WI38 (cell line): ENCODE data around the gene METTL8.
"Not testable (repeated sequence)": the region's sequence is repeated elsewhere in the genome, so short reads cannot be mapped to it uniquely, and the experiment has no call there.

Experiments
- H3K4me3 ChIP-seq: 2 replicates; pipeline ENCODE4 v1.5.1; 2011; ENCODE audit warnings: low read depth, mild to moderate bottlenecking, control low read depth, low read length
- TF ChIP-seq, protein P1 (sequence below): IDR thresholded peaks from 2 replicates; pipeline ENCODE4 v1.5.1; 2012; ENCODE audit warnings: low read depth, mild to moderate bottlenecking, control low read depth, low read length

The METTL8 gene

DNA sequence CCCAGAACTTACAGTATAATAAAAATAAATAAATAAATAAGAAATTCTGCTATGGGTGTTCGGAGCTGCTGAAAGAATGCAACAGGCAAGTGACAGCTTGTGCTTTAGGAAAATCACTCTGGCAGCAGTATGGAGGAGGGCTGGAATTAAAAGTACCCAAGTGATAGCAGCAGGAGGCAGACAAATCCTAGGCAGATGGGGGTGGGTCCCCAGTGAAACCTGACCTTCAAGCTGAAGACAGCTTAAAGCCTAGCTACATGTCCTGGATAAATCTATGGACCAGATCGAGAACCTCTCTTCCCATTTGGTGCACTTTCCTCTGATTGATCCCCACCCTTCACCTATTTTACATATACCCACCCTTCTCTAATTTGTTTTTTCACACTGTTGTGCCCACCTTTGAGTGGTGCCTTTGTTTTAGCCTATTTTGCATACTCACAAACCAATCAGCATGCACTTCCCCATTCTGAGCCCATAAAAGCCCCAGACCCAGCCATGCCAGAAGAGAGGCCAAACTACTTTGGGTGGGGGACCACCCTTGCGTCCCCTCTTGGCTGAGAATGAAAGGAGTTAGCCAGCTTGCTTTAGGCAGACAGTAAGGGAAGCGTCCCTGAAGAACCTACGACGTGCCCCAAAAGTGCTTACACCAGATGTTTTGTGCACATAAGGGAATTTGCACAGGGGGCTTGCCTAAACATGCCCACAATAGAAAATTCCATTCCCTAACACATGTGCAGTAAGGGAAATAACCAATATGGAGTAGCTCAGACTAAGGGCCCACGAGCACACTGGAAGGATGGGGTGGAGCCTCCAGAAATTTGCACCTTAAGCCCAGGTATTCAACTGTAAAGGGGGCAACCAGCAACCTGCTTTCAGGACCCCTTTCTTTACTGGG lies 3.0 kb downstream of the METTL8 start:
- H3K4me3 ChIP-seq, result no peak overlapping the region
- TF ChIP-seq, protein P1, sequence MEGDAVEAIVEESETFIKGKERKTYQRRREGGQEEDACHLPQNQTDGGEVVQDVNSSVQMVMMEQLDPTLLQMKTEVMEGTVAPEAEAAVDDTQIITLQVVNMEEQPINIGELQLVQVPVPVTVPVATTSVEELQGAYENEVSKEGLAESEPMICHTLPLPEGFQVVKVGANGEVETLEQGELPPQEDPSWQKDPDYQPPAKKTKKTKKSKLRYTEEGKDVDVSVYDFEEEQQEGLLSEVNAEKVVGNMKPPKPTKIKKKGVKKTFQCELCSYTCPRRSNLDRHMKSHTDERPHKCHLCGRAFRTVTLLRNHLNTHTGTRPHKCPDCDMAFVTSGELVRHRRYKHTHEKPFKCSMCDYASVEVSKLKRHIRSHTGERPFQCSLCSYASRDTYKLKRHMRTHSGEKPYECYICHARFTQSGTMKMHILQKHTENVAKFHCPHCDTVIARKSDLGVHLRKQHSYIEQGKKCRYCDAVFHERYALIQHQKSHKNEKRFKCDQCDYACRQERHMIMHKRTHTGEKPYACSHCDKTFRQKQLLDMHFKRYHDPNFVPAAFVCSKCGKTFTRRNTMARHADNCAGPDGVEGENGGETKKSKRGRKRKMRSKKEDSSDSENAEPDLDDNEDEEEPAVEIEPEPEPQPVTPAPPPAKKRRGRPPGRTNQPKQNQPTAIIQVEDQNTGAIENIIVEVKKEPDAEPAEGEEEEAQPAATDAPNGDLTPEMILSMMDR, result no peak

DNA sequence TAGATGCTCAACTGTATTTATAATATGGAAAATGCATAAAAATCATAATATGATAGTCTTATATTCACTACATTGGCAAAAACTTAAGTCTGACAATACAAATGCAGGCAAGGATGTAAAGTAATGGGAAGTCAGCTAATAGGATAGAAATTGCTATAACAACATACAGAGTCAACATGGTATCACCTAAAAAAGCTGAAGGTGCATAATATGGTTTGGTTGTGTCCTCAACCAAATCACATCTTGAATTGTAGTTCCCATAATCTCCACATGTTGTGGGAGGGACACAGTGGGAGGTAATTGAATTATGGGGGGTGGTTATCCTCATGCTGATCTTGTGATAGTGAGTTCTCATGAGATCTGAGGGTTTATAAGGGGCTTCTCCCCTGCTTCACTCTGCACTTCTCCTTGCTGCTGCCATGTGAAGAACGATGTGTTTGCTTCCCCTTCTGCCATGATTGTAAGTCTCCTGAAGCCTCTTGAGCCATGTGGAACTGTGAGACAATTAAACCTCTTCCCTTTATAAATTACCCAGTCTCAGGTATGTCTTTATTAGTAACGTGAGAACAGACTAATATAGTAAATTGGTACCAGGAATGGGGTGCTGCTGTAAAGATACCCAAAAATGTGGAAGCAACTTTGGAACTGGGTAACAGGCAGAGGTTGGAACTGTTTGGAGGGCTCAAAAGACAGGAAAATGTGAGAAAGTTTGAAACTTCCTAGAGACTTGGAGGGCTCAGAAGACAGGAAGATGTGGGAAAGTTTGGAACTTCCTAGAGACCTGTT lies 10.9 kb downstream of the METTL8 start:
- H3K4me3 ChIP-seq, result not testable (repeated sequence)

DNA sequence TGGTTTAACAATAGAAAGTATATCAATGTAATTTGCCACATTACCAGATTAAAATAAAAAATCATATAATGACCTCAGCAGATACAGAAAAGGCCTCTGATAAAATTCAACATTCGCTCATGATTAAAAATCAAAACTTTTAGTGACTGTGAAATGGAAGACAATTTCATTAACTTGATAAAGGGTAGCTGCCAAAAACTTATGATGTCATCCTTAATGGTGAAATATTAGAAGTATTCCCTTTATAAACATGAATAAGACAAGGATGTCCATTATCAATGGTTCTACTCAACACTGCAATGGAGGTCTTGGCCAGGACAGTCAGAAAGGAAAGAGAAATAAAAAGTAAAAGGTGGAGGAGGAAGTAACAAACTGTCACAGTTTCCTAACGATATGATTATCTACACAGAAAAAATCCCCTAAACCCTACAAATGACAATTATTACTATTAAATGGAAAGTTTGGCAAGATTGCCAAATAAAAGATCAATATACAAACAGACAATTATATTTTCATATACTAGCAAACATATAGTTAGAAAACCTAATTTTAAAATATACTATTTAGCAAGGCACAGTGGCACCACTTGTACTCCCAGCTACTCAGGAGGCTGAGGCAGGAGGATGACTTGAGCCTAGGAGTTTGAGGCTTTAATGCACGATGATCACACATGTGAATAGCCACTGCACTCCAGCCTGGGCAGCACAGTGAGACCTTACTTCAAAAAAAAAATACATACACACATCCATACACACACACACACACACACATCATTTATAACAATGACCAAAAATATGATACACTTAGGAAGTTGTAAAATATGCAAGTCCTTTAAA lies 12.8 kb downstream of the METTL8 start:
- TF ChIP-seq, protein P1, result no peak
- H3K4me3 ChIP-seq, result no peak overlapping the region

- TF ChIP-seq, protein P1, result no peak
- H3K4me3 ChIP-seq, result no peak overlapping the region
Measured at GRCh38 chr2:171419333-171419732, 14.5 kb downstream of the METTL8 start.

DNA sequence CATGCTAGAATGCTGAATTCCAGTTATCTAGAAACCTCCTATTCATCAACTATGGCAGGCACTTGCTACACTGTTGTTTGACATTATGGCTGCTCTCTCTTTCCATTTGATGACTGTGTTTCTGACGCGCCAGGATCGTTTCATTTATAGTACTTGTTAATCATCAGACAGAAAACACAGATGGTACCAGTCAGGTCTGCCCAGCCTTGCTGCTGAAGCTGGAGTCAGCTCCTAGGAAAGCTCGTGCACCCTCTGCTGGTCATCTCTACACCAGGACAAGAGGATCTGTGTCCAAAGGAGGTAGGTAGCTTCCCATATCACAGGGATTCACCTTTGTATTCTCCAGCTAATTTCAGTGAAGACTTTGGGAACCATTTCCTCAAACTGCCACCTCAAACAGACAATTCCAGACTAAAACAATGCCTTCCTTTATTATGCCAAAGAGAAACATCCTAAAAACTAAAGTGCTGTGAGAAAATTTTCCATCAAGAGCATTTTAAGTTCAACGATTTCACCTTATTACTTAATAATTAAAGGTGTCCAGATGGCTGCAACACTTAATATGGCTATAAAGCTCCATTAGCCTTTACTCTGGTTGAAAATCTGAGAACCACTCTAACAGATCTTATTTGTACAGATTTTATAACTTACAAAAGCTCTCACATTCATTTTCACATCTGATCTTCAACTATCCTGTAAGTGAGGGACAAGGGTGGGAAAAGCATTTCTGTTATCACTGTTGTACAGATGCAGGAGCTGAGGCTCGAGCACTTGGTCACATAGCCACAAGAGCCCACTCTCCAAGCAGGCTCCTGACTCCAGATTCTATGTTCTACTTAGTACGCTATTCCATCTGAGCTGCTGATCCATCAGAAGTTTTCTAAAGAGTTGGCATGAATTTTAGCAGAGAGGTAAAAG lies 17.5 kb downstream of the METTL8 start:
- TF ChIP-seq, protein P1, result peak; percentile 79
- no peak overlapping the region for H3K4me3 ChIP-seq

DNA sequence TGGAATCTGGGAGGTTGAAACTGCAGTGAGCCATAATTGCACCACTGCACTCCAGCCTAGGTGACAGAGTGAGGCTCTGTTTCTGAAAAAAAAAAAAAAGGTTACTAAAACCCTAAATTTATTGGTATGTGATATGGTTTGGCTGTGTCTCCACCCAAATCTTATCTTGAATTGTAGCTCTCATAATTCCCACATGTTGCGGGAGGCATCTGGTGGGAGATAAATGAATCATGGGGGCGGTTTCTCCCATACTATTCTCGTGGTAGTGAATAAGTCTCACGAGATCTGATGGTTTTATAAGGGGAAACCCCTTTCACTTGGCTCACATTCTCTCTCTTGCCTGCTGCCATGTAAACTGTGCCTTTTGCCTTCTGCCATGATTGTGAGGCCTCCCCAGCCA lies 19.1 kb downstream of the METTL8 start:
- not testable (repeated sequence) for H3K4me3 ChIP-seq

DNA sequence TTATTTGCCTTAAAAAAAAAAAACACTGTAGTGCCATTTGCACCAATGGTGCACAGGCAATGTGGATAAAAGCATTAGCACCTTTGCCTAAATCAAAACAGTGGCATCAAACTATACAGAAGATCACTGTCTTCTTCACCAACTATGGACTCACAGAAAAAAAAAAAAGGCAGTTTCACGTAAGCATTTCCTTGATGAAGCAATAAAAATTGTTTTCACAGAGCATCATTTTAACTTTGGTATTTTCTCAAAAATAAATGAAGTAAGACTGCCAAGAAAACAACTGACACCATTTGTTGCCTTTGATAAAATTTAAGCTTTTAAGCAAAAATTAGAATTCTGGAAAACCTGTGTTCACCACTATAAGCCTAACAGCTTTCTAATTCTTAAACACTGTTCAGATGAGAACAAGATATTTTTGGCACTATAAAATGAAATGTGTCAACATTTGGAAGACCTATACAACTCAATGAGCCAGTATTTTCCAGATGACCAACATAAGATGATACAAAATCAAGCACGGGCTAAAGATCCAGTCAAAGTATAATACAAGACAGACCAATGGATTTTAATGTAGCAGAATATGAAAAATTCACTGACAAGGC lies 21.1 kb downstream of the METTL8 start:
- TF ChIP-seq, protein P1, result no peak
- no peak overlapping the region for H3K4me3 ChIP-seq
